ENCODE data around the gene TRPM4.
"Not testable (repeated sequence)": the region's sequence is repeated elsewhere in the genome, so short reads cannot be mapped to it uniquely, and the experiment has no call there.

Gene TRPM4

GRCh38 chr19:49190781-49191180 is 33.2 kb downstream of the TRPM4 start:
- DNase-seq (ENCODE audit: low spot score), result no peak

- DNase-seq (ENCODE audit: low spot score), result no peak
These were observed 36.3 kb downstream of the TRPM4 start for GRCh38 chr19:49193822-49194394.

- no peak for DNase-seq (ENCODE audit: low spot score)
These were observed 36.8 kb downstream of the TRPM4 start for GRCh38 chr19:49194408-49194807.

- no peak for DNase-seq (ENCODE audit: low spot score)
These were observed 39.1 kb downstream of the TRPM4 start for GRCh38 chr19:49196527-49197240.

- DNase-seq (ENCODE audit: low spot score), result peak; percentile 34
These were observed 42.8 kb downstream of the TRPM4 start for GRCh38 chr19:49200238-49200862.

GRCh38 chr19:49201042-49201441 is 43.5 kb downstream of the TRPM4 start:
- DNase-seq (ENCODE audit: low spot score), result no peak

- no peak for DNase-seq (ENCODE audit: low spot score)
These were observed 47.5 kb downstream of the TRPM4 start for GRCh38 chr19:49205114-49205513.

- DNase-seq (ENCODE audit: low spot score), result not testable (repeated sequence)
These were observed 51.9 kb downstream of the TRPM4 start for GRCh38 chr19:49209502-49209901.

GRCh38 chr19:49210108-49210900 is 52.7 kb downstream of the TRPM4 start:
- DNase-seq (ENCODE audit: low spot score), result no peak

- no peak for DNase-seq (ENCODE audit: low spot score)
These were observed 53.4 kb downstream of the TRPM4 start for GRCh38 chr19:49210901-49211451.

- DNase-seq (ENCODE audit: low spot score), result no peak
These were observed 54.6 kb downstream of the TRPM4 start for GRCh38 chr19:49212016-49212701.

- no peak for DNase-seq (ENCODE audit: low spot score)
These were observed 56.2 kb downstream of the TRPM4 start for GRCh38 chr19:49213791-49214190.

GRCh38 chr19:49214701-49215100 is 57.1 kb downstream of the TRPM4 start:
- no peak for DNase-seq (ENCODE audit: low spot score)

- DNase-seq (ENCODE audit: low spot score), result peak; percentile 30
These were observed 58.5 kb downstream of the TRPM4 start for GRCh38 chr19:49216071-49216470.

- DNase-seq (ENCODE audit: low spot score), result peak; percentile 31
These were observed 59.8 kb downstream of the TRPM4 start for GRCh38 chr19:49217382-49217781.

- no peak for DNase-seq (ENCODE audit: low spot score)
These were observed 64.4 kb downstream of the TRPM4 start for GRCh38 chr19:49222011-49222410.

- no peak for DNase-seq (ENCODE audit: low spot score)
These were observed 64.9 kb downstream of the TRPM4 start for GRCh38 chr19:49222528-49222927.

GRCh38 chr19:49223472-49223871 is 65.9 kb downstream of the TRPM4 start:
- no peak for DNase-seq (ENCODE audit: low spot score)

GRCh38 chr19:49224441-49224840 is 66.8 kb downstream of the TRPM4 start:
- DNase-seq (ENCODE audit: low spot score), result not testable (repeated sequence)

GRCh38 chr19:49224879-49225278 is 67.3 kb downstream of the TRPM4 start:
- peak; percentile 73 for DNase-seq (ENCODE audit: low spot score)

GRCh38 chr19:49229416-49229815 is 71.8 kb downstream of the TRPM4 start:
- DNase-seq (ENCODE audit: low spot score), result no peak

GRCh38 chr19:49231389-49231788 is 73.8 kb downstream of the TRPM4 start:
- no peak for DNase-seq (ENCODE audit: low spot score)

Measured in AG08395 (cell line).